ENCODE measurements around the gene CACNG1. TPM values are rescaled to one million over a fixed set of nuclear protein-coding genes. Genes with fewer than 3 reads are reported as not detected.

The CACNG1 gene
- polyA plus RNA-seq, 1 donor (not counting 4 experiments of a cell fraction or from before 2014, with no cell fraction given), result not detected

GRCh38 chr17:67004181-67004580 lies 40.2 kb upstream of the CACNG1 start:
- H3K4me2 ChIP-seq (ENCODE audit: control insufficient read depth, extremely low read depth, insufficient read depth, low read depth, low read length), result no peak overlapping the region
- H3K4me3 ChIP-seq (ENCODE audit: control insufficient read depth in 2 of 3, extremely low read depth in 1 of 3, insufficient read depth in 2 of 3, low read depth in 1 of 3, low read length in 3 of 3), result no peak overlapping the region
- H3K9me1 ChIP-seq (ENCODE audit: control insufficient read depth, extremely low read depth, insufficient read depth, low read length), result no peaks in the 10 kb centered on the region
- H2AFZ ChIP-seq (ENCODE audit: control insufficient read depth, low read length), result no peak overlapping the region
- FAIRE-seq (no peak), DNase-seq (ENCODE audit: low read depth, low spot score) (no peak)
- H3K9me3 ChIP-seq (ENCODE audit: control insufficient read depth, low read depth, low read length), result no peaks in the 10 kb centered on the region
- H3K79me2 ChIP-seq (ENCODE audit: control insufficient read depth, insufficient read depth, low read length), result no peaks in the 10 kb centered on the region
- dilution Hi-C loops (cut with MboI; ENCODE audit: extremely low pct_ligation_motif_present, low sequenced_read_pairs), result no loop called here
- H3K36me3 ChIP-seq (ENCODE audit: control insufficient read depth in 2 of 2, extremely low read depth in 1 of 2, insufficient read depth in 2 of 2, low read length in 2 of 2), result no peaks in the 10 kb centered on the region
- no peaks in the 10 kb centered on the region for H4K20me1 ChIP-seq (ENCODE audit: control insufficient read depth, extremely low read depth, insufficient read depth, low read length)
- no peaks in the 10 kb centered on the region for H3K4me1 ChIP-seq (ENCODE audit: control insufficient read depth, extremely low read depth, insufficient read depth, low read length)
- H3K27me3 ChIP-seq (ENCODE audit: control insufficient read depth, extremely low read depth, insufficient read depth, low read length), result peaks cover 5% of the 10 kb centered on the region
- TF ChIP-seq EZH2 (IDR thresholded peaks at IDR 0.05; ENCODE audit: low read length), result no peak
- no peak for TF ChIP-seq CTCF (optimal IDR thresholded peaks at IDR 0.05 in 1 of 3, IDR thresholded peaks at IDR 0.05 in 1 of 3, conservative IDR thresholded peaks at IDR 0.05 in 1 of 3; ENCODE audit: extremely low read depth in 1 of 3, insufficient read depth in 2 of 3, low read length in 3 of 3)
- no peak overlapping the region for H3K27ac ChIP-seq (ENCODE audit: control insufficient read depth, insufficient read depth, low read length)
- H3K9ac ChIP-seq (ENCODE audit: control insufficient read depth, extremely low read depth, insufficient read depth, low read length), result no peak overlapping the region

- Histone ChIP-seq H2AFZ (ENCODE audit: control insufficient read depth, low read length) (no peak overlapping the region), H3K4me1 (ENCODE audit: control insufficient read depth, extremely low read depth, insufficient read depth, low read length) (no peaks in the 10 kb centered on the region), H3K79me2 (ENCODE audit: control insufficient read depth, insufficient read depth, low read length) (no peaks in the 10 kb centered on the region), H3K9ac (ENCODE audit: control insufficient read depth, extremely low read depth, insufficient read depth, low read length) (no peak overlapping the region), H3K4me2 (ENCODE audit: control insufficient read depth, extremely low read depth, insufficient read depth, low read depth, low read length) (no peak overlapping the region), H3K9me3 (ENCODE audit: control insufficient read depth, low read depth, low read length) (no peaks in the 10 kb centered on the region), H3K9me1 (ENCODE audit: control insufficient read depth, extremely low read depth, insufficient read depth, low read length) (no peaks in the 10 kb centered on the region), H3K36me3 (ENCODE audit: control insufficient read depth in 2 of 2, extremely low read depth in 1 of 2, insufficient read depth in 2 of 2, low read length in 2 of 2) (no peaks in the 10 kb centered on the region), H3K27me3 (ENCODE audit: control insufficient read depth, extremely low read depth, insufficient read depth, low read length) (peaks cover 5% of the 10 kb centered on the region), H3K4me3 (ENCODE audit: control insufficient read depth in 2 of 3, extremely low read depth in 1 of 3, insufficient read depth in 2 of 3, low read depth in 1 of 3, low read length in 3 of 3) (no peak overlapping the region), H3K27ac (ENCODE audit: control insufficient read depth, insufficient read depth, low read length) (no peak overlapping the region), H4K20me1 (ENCODE audit: control insufficient read depth, extremely low read depth, insufficient read depth, low read length) (no peaks in the 10 kb centered on the region)
- FAIRE-seq (no peak), DNase-seq (ENCODE audit: low read depth, low spot score) (no peak)
- TF ChIP-seq EZH2 (IDR thresholded peaks at IDR 0.05; ENCODE audit: low read length), result no peak
- no peak for TF ChIP-seq CTCF (optimal IDR thresholded peaks at IDR 0.05 in 1 of 3, IDR thresholded peaks at IDR 0.05 in 1 of 3, conservative IDR thresholded peaks at IDR 0.05 in 1 of 3; ENCODE audit: extremely low read depth in 1 of 3, insufficient read depth in 2 of 3, low read length in 3 of 3)
- dilution Hi-C loops (cut with MboI; ENCODE audit: extremely low pct_ligation_motif_present, low sequenced_read_pairs), result no loop called here
These were observed 37.1 kb upstream of the CACNG1 start for GRCh38 chr17:67007266-67007665.

Measured in keratinocyte (primary cell).